Right lobe of liver (tissue), 6 donors: Measurements from ENCODE around the gene OR9A2. TPM values are rescaled to one million over a fixed set of nuclear protein-coding genes. Genes with fewer than 3 reads are reported as not detected.
"Not testable (repeated sequence)": the region's sequence is repeated elsewhere in the genome, so short reads cannot be mapped to it uniquely, and the experiment has no call there.

Source experiments
- ATAC-seq, 4 donors: fragments of 200-7000 bp; cut with Tn5 transposase; one replicate each; pipeline ENCODE4 v1.9.1; 2020; ENCODE audit warnings: mild to moderate bottlenecking in 4 of 4, moderate library complexity in 4 of 4
- DNase-seq, 3 donors: peaks; one replicate each; pipeline ENCODE4 v3.0.0-alpha.2; 2020
- H3K27ac ChIP-seq, 3 donors: fragments of 200-600 bp; one replicate each; pipeline ENCODE4 v1.8.0; 2022
- H3K27me3 ChIP-seq, 2 donors: fragments of 200-600 bp; one replicate each; pipeline ENCODE4 v1.8.0; 2022
- H3K36me3 ChIP-seq, 4 donors: fragments of 200-600 bp; sonication (generic) in 1 of 4; one replicate each; pipeline versions ENCODE4 v1.5.1 to v1.8.0; 2017 to 2022; ENCODE audit warnings: control low read depth in 1 of 4
- H3K4me1 ChIP-seq, 4 donors: fragments of 200-600 bp; sonication (generic) in 1 of 4; one replicate each; pipeline versions ENCODE4 v1.5.1 to v1.8.0; 2017 to 2022; ENCODE audit warnings: control low read depth in 1 of 4
- H3K4me3 ChIP-seq, 3 donors: fragments of 200-600 bp; one replicate each; pipeline ENCODE4 v1.8.0; 2022
- H3K9me3 ChIP-seq, 4 donors: fragments of 200-600 bp; sonication (generic) in 1 of 4; one replicate each; pipeline versions ENCODE4 v1.5.1 to v1.8.0; 2017 to 2022; ENCODE audit warnings: control low read depth in 1 of 4
- CTCF ChIP-seq, 4 donors: fragments of 200-600 bp in 3 of 4; fragments of 450-650 bp in 1 of 4; IDR thresholded peaks; one replicate each; pipeline versions ENCODE4 v1.5.1 to v1.8.0; 2016 to 2022; ENCODE audit warnings: antibody characterized with exemption in 4 of 4, mild to moderate bottlenecking in 2 of 4
- POLR2A ChIP-seq: fragments of 450-650 bp; IDR thresholded peaks from one replicate; pipeline ENCODE4 v1.6.1; 2017; ENCODE audit warnings: antibody characterized with exemption, mild to moderate bottlenecking
- WGBS: methylation state at CpG from one replicate; pipeline ENCODE4 v1.1.6; 2018; ENCODE audit warnings: low coverage, low lambda C conversion rate; ENCODE audit not compliant: insufficient coverage; ENCODE audit errors: missing lambda C conversion rate; 5-methylcytosine and 5-hydroxymethylcytosine counted together
- intact Hi-C, 2 donors: fragments of 100-400 bp; cut with DNase I; formaldehyde crosslinking; loops; one replicate each; pipeline versions ENCODE4 v1.11.2 to v1.14.1; 2022
- total RNA-seq, 6 experiments: library from RNA; depleted of rRNA in 2 of 6; stranded (reverse); fragments of >200 nt in 2 of 6; fragmentation: NEBNext Ultra II Directional in 3 of 6; extraction: Animal tissue kit (Norgen Biotek cat#: 25700) in 3 of 6; gene quantifications; one replicate each; pipeline versions ENCODE4 v1.1.0 to v1.2.4, GENCODE V29; 2016 to 2023
- donor health status: DM: no; HTN: yes; CAD: no.
- donor health status: DM: no; HTN: no; CAD: no.
- donor health status: DM: no; HTN: no; CAD: no.
- donor health status: DM: no; HTN: yes; CAD: no.
- donor health status: DM: no; HTN: yes; CAD: no.

The OR9A2 gene
- total RNA-seq, 6 experiments from 2014 or later = not detected

- intact Hi-C loops = no loop called here
- H3K9me3 ChIP-seq = peaks cover 0 to 3% (median 0%) of the 10 kb centered on the region in 4 donors
- H3K36me3 ChIP-seq = no peaks in the 10 kb centered on the region
- no peak overlapping the region for H3K4me3 ChIP-seq
- H3K4me1 ChIP-seq = peaks cover 0 to 10% (median 0%) of the 10 kb centered on the region in 4 donors
- WGBS = 51% methylated on average over 4 of the region's 4 CpGs
- H3K27me3 ChIP-seq = no peaks in the 10 kb centered on the region
- ATAC-seq (no peak), DNase-seq (no peak)
- TF ChIP-seq CTCF (IDR thresholded peaks at IDR 0.05) (no peak), POLR2A (no peak)
- H3K27ac ChIP-seq = no peak overlapping the region
Measured at GRCh38 chr7:142997456-142997989, 29.4 kb downstream of the OR9A2 start.

- intact Hi-C loops = no loop called here
- peaks cover 0 to 3% (median 0%) of the 10 kb centered on the region in 4 donors for H3K9me3 ChIP-seq
- DNase-seq (no peak), ATAC-seq (no peak)
- 23% methylated on average over 3 of the region's 3 CpGs for WGBS
- H3K27ac ChIP-seq = no peak overlapping the region
- H3K36me3 ChIP-seq = no peaks in the 10 kb centered on the region
- no peaks in the 10 kb centered on the region for H3K4me1 ChIP-seq
- no peak for TF ChIP-seq CTCF (IDR thresholded peaks at IDR 0.05)
- TF ChIP-seq POLR2A = no peak
- H3K27me3 ChIP-seq = no peaks in the 10 kb centered on the region
- H3K4me3 ChIP-seq = no peak overlapping the region
Measured at GRCh38 chr7:142992427-142992826, 34.5 kb downstream of the OR9A2 start.

- WGBS = no CpG with 5 or more reads among the region's 1 CpG
- no peak for DNase-seq
- no peak overlapping the region for H3K27ac ChIP-seq
- TF ChIP-seq CTCF (IDR thresholded peaks at IDR 0.05) (no peak), POLR2A (no peak)
- H3K36me3 ChIP-seq = no peaks in the 10 kb centered on the region
- intact Hi-C loops = no loop called here
- ATAC-seq = no peak
- no peaks in the 10 kb centered on the region for H3K9me3 ChIP-seq
- H3K4me1 ChIP-seq = no peaks in the 10 kb centered on the region
- no peaks in the 10 kb centered on the region for H3K27me3 ChIP-seq
- H3K4me3 ChIP-seq = no peak overlapping the region
Measured at GRCh38 chr7:142984297-142984696, 42.6 kb downstream of the OR9A2 start.

DNA sequence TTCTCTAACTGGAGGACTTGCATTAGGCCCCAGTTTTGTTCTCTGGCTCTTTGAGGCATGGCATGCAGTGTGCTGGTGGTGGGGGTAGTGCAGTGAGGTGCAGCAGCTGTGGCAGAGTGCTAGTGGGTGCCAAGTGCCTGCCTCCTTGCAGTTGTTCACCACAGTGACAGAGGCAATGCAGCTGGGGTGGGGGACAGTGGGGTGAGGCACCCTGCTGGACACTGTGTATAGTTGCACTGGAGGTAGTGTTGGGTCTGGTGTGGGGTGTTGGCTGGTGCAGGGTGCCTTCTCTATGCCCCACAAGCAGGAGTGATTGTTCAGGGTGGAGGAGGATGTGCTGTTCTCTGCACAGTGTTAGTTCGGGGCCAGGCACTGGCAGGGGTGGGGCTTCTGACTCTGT lies 43.1 kb downstream of the OR9A2 start:
- no peaks in the 10 kb centered on the region for H3K27me3 ChIP-seq
- H3K9me3 ChIP-seq = no peaks in the 10 kb centered on the region
- no peaks in the 10 kb centered on the region for H3K36me3 ChIP-seq
- no peaks in the 10 kb centered on the region for H3K4me1 ChIP-seq
- no peak overlapping the region for H3K27ac ChIP-seq
- DNase-seq (no peak), ATAC-seq (peak in 1 of 4 donors; percentile 33)
- intact Hi-C loops = no loop called here
- TF ChIP-seq CTCF (IDR thresholded peaks at IDR 0.05) (no peak), POLR2A (no peak)
- no CpG with 5 or more reads among the region's 1 CpG for WGBS
- no peak overlapping the region for H3K4me3 ChIP-seq

DNA sequence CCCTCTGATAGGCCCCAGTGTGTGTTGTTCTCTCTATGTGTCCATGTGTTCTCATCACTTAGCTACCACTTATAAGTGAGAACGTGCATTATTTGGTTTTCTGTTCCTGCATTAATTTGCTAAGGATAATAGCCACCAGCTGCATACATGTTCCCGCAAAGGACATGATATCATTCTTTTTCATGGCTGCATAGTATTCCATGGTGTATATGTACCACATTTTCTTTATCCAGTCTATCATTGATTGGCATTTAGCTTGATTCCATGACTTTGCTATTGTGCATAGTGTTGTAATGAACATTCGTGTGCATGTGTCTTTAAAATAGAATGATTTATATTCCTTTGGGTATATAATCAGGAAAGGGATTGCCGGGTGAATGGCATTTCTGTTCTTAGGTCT lies 48.5 kb downstream of the OR9A2 start:
- H3K9me3 ChIP-seq, ATAC-seq, H3K27ac ChIP-seq, DNase-seq, intact Hi-C loops, H3K27me3 ChIP-seq, H3K36me3 ChIP-seq, H3K4me1 ChIP-seq, H3K4me3 ChIP-seq: not testable (repeated sequence)
- 73% methylated on average over 4 of the region's 4 CpGs for WGBS

Other genes starting within 250 kb of the OR9A2 start
- 1 to 10 TPM; 1.5 to 6.1 (median 3.2) TPM for gene EPHB6, start 172.1 kb downstream of the OR9A2 start, total RNA-seq
- 1 to 10 TPM in 2 of 6 experiments, under 1 TPM in 4; 0.06 to 1.5 (median 0.75) TPM for gene TRPV6, start 141.4 kb downstream of the OR9A2 start, total RNA-seq
- gene TRPV5, start 93.4 kb downstream of the OR9A2 start, total RNA-seq = not detected
- gene LLCFC1, start 87.6 kb downstream of the OR9A2 start, total RNA-seq = not detected
- 1 to 10 TPM in 2 of 6 experiments, under 1 TPM in 1, not detected in 3; 0.46 to 2.0 (median 1.4) TPM for gene KEL, start 64.8 kb downstream of the OR9A2 start, total RNA-seq
- not detected for gene OR6V1, start 25.2 kb upstream of the OR9A2 start, total RNA-seq
- gene PIP, start 104.9 kb upstream of the OR9A2 start, total RNA-seq = not detected
- gene TAS2R39, start 156.3 kb upstream of the OR9A2 start, total RNA-seq = not detected
- gene TAS2R40, start 194.9 kb upstream of the OR9A2 start, total RNA-seq = not detected
- 100 to 1,000 TPM; 209 to 315 (median 257) TPM for gene GSTK1, start 236.3 kb upstream of the OR9A2 start, total RNA-seq